ENCODE data around the gene ARSB. TPM values are rescaled to one million over a fixed set of nuclear protein-coding genes. Genes with fewer than 3 reads are reported as not detected.
"Not testable (repeated sequence)": the region's sequence is repeated elsewhere in the genome, so short reads cannot be mapped to it uniquely, and the experiment has no call there.

The ARSB gene
- total RNA-seq, 1 experiment from 2014 or later = 19.4 TPM

- DNase-seq (ENCODE audit: low read depth) = peak; percentile 26
Measured at GRCh38 chr5:78903861-78904260, 81.2 kb downstream of the ARSB start.

GRCh38 chr5:78903353-78903752 is 81.8 kb downstream of the ARSB start:
- DNase-seq (ENCODE audit: low read depth) = no peak

- peak; percentile 57 for DNase-seq (ENCODE audit: low read depth)
Measured at GRCh38 chr5:78899922-78900362, 85.2 kb downstream of the ARSB start.

- peak; percentile 51 for DNase-seq (ENCODE audit: low read depth)
Measured at GRCh38 chr5:78896132-78896531, 89.0 kb downstream of the ARSB start.

GRCh38 chr5:78895616-78896015 is 89.5 kb downstream of the ARSB start:
- no peak for DNase-seq (ENCODE audit: low read depth)

- no peak for DNase-seq (ENCODE audit: low read depth)
Measured at GRCh38 chr5:78893940-78894677, 91.0 kb downstream of the ARSB start.

- DNase-seq (ENCODE audit: low read depth) = no peak
Measured at GRCh38 chr5:78890667-78891379, 94.3 kb downstream of the ARSB start.

- DNase-seq (ENCODE audit: low read depth) = peak; percentile 63
Measured at GRCh38 chr5:78889369-78890140, 95.6 kb downstream of the ARSB start.

GRCh38 chr5:78888580-78889368 is 96.3 kb downstream of the ARSB start:
- DNase-seq (ENCODE audit: low read depth) = no peak

GRCh38 chr5:78887384-78888118 is 97.6 kb downstream of the ARSB start:
- no peak for DNase-seq (ENCODE audit: low read depth)

GRCh38 chr5:78886341-78887230 is 98.5 kb downstream of the ARSB start:
- peak; percentile 12 for DNase-seq (ENCODE audit: low read depth)

- no peak for DNase-seq (ENCODE audit: low read depth)
Measured at GRCh38 chr5:78881884-78882283, 103.2 kb downstream of the ARSB start.

- no peak for DNase-seq (ENCODE audit: low read depth)
Measured at GRCh38 chr5:78879516-78879915, 105.6 kb downstream of the ARSB start.

GRCh38 chr5:78866076-78866475 is 119.0 kb downstream of the ARSB start:
- not testable (repeated sequence) for DNase-seq (ENCODE audit: low read depth)

GRCh38 chr5:78858364-78858763 is 126.7 kb downstream of the ARSB start:
- DNase-seq (ENCODE audit: low read depth) = no peak

- DNase-seq (ENCODE audit: low read depth) = peak; percentile 61
Measured at GRCh38 chr5:78855026-78855425, 130.1 kb downstream of the ARSB start.

- DNase-seq (ENCODE audit: low read depth) = not testable (repeated sequence)
Measured at GRCh38 chr5:78851891-78852290, 133.2 kb downstream of the ARSB start.

- peak; percentile 32 for DNase-seq (ENCODE audit: low read depth)
Measured at GRCh38 chr5:78845470-78845869, 139.6 kb downstream of the ARSB start.

GRCh38 chr5:78843436-78843835 is 141.7 kb downstream of the ARSB start:
- no peak for DNase-seq (ENCODE audit: low read depth)

GRCh38 chr5:78841767-78842166 is 143.3 kb downstream of the ARSB start:
- DNase-seq (ENCODE audit: low read depth) = peak; percentile 19

All from M059J (cell line).